GM15510 (cell line): ENCODE data around the gene PPM1L.

Source experiments
- POLR2A ChIP-seq: IDR thresholded peaks from 3 replicates; pipeline ENCODE4 v1.6.1; 2011; ENCODE audit warnings: borderline replicate concordance; ENCODE audit not compliant: insufficient read length; ENCODE audit errors: extremely low read depth

PPM1L gene

DNA sequence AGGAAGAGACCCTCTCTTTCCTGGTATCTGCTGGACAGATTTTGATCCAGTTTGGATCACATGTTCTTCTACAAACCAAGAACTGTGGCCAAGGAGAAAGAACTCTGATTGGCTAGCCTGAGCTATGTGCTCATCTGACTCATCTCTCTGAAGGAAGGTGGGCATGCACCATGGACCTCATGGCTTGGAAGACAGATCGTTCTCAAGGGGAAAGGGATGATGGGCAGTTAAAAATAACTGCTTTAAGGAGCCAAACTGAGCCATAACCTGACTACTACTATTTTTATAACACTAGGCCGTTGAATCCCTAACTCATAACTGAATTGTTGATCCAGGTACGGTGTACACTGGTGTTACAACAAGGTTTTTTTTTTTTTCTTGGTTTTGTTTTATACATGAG, 236.7 kb downstream of the PPM1L start:
- no peak for TF ChIP-seq POLR2A

DNA sequence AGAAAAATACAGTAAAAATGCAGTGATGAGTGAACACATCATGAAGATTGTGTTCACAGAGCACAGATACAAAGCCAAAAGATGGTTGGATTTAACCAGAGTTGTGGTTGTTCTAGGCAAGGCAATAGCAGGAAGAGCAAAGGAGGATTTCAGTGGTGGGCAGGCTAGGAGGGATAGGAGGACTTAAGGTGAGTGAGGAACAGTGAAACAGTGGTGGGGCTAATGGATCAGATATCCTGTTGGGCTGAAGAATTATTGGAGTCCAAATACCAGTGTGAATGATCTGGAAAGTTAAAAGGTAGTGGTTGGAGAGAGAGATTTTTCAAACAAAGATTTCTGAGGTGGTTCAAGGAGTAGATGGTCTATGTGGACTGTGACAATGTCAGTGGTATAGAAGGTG, 240.8 kb downstream of the PPM1L start:
- TF ChIP-seq POLR2A, result no peak

DNA sequence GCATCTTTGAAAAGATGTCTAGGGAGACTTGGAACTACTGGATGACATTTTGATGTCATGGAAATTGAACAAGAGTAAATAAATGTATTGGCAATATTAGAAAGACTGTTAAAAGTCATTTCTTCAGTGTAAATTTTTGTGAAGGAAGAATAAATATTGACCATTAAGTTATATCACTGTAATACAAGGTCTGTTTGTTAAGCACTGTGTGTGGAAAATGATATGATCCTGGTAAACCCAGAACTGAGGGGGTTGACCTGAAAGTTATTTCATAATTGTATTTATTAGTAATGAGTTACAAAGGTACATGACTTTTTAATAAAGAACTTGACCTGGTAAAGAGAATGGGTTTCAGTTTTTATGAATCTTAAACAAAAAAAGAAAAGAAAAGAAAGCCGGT, 242.6 kb downstream of the PPM1L start:
- no peak for TF ChIP-seq POLR2A

DNA sequence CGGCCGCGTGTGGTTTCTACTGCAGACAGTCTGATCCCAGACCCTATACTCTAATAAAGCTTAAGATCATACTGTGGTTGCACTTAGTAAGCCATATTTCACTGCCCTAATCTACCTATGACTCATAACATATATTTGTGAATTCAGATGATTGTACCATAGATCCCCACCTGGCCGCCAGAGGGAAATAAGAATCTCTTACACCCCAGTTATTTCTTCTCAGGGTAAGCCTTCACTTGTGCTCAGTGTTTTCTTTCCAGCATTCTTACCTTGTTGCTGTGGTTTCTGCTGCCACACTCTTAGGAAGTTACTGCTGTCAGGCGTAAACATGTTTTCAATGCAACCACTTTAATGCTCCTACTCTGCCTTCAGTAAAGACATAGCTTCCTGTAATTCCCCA, 243.2 kb downstream of the PPM1L start:
- no peak for TF ChIP-seq POLR2A

DNA sequence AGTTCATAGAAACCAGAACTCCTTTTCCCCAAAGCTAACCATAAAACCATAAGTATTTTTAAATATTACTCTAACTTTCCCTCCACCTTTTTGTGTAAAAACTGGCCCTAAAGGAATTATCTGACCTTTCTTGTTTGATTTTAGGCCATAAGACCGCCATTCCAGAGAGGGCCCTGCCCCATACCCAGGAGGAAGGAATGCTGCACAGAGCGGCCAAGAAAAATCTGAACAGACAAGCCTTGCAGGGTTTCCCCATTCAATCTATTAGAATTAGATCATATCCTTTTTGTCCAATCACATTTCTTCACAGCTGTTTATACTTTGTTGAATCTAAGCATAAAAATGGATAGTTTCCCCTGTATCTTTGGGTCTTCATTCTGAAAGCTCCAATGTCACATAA, 252.1 kb downstream of the PPM1L start:
- TF ChIP-seq POLR2A, result no peak

DNA sequence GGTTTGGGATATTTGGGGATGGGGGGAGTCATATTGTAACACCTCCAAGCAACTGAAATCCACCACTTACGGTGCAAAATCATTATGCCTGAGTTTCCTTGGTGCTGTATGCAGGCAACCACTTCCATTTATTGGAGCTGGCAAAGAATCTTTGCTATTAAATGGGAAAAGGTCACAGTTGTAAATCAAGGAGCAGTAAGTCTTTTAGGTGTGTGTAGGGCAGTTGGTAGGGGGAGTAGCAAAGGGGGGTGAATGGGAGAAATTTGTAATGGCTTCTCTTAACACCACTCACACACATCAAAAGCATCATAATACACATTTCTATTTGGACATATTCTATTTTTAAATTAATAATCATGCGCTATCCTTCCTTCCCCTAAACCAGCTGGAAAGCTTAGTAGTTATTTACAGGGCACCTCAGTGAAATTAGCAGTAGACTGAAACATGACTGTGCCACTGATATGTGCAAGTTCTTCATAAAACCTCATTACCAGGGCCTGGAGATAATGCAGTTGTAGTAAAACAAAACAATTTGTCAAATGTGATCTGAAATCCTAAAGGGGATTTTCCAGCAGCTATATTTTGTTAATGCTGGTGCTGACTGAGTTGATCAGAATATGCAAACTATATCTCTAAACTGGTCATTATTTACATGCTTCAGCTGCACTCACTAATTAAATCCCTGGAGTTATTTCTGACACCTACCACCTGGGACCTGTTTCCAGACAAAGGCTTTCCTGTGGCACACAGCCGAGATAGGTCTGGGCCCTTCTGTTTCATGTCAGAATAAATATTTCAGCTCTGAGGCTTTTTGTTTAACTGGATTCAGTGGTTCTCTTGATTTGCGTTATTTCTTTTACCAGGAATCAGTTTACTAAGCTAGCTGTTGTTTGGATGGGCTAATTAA, 259.1 kb downstream of the PPM1L start:
- TF ChIP-seq POLR2A, result no peak

DNA sequence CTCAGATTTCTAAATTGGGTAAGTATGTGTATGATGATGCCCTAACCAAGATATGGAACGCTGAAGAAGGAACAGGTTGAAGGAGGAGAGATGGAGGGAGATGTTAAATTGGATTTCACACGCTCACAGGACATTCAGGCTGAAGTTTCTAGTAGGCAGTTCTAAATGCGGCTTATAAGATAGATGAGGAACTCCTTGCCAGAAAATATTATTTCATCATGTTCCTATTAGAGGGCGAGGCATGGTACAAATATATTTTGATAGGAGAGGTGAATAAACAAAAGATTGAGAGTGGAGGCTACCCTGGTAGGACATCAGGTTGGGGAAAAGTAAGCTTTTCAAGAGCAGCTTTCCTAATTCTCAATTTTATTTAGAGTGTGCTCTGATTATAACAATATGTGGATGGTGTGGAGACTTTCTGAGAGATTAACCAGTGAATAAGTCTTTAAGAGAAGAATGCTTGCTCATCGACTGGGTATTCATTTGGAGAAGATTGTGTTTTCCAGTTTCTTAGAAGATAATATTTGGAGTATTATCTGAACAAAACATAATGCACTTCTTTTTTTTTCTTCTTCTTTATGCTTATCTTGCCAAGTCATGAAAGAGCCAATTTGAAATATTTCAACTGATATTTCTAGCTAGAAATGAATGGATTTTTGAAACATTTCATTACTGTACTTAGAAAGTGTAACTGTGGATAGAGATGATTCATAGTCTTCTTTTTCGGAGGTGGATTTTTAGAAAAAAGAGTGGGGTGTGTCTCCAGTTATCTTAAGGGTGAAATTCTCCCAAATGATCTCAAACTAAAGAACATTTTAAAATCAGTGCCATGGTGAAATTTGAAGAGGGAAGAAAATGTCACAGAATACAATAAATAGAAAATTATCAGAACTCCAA, 260.6 kb downstream of the PPM1L start:
- TF ChIP-seq POLR2A, result no peak

DNA sequence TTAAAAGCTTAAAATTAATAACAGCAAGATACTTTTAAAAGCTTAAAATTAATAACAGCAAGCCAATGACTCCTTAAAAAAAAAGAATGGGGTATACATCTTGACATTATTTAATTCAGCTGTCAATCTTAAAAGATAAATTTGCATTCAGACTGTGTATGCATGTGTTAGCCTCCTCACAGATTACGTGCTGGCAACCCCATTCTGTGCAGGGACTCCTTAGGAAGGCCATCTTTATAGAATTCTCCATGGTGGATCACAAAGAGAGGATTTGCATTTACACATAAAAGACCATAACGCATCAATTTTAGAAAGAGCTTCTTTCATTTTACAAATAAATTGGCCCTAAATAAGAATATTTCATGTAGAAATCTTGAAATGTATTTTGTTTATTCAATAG, 261.9 kb downstream of the PPM1L start:
- no peak for TF ChIP-seq POLR2A

DNA sequence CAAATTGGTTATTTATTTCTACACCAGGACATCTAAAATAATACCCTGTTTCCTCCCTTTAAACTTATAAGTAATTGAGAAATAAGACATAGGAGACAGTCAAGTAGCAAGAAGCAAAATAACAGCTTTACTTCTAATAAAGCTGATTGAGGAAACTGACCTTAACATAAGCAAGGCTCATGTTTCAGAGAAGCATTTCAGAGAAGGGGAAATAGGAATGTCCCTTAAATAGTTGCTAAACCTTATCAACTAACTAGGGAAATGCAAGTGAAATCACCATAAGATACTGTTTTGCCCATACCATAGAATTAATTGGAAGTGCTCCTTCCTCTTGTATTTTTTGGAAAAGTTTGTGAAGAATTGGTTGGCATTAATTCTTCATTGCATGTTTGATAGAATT, 264.2 kb downstream of the PPM1L start:
- no peak for TF ChIP-seq POLR2A

DNA sequence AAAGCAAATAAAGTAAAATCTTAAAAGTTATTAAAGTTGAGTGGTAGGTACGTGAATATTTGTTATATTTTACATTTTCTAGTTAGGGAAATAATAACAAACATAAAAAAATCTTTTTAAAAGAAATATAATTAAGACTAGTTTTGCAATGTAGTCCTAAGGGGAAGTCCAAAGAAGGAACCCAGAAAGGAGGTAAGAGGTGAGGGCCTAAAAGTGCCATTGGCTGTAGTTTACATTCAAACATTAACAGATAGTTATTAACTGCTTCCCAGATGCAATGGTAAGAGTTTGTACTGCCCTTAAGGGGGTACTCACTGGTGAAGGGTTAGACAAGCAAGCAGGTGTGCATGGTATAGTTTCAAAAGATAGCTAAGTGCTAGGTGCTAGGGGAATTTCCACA, 269.9 kb downstream of the PPM1L start:
- no peak for TF ChIP-seq POLR2A

DNA sequence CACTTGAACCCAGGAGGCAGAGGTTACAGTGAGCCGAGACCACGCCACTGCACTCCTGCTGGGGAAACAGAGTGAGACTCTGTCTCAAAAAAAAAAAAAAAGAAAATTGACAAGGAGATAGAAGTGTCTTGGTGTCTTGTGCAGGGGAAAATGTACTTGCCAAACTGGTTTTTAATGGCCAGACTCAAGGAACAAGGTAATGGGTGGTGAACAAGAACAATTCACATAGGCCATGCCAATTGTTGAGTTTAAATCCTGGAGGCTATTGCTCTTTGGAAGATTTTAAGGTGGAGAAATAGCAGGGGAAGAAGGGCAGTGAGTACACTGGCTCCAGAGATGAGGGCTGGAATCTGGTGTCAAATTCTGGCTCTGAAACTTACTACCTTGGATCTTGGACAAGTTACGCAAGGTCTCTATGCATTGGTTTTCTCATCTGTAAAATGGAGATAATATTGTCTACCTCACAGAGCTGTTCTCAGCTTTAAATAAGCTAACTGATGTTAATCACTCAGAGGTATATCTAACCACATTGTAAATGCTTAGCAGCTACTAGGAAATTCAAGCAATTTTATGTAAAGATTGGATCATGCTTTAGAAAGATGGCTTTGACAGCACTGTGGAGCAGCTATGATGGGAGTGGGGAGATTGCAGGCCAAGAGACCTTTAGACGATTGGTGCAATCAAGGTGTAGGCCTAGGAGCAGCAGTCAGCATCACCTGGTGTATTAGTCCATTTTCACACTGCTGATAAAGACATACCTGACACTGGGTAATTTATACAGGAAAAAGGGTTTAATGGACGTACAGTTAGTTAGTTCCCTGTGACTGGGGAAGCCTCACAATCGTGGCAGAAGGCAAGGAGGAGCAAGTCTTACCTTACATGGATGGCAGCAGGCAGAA, 270.8 kb downstream of the PPM1L start:
- TF ChIP-seq POLR2A, result no peak

DNA sequence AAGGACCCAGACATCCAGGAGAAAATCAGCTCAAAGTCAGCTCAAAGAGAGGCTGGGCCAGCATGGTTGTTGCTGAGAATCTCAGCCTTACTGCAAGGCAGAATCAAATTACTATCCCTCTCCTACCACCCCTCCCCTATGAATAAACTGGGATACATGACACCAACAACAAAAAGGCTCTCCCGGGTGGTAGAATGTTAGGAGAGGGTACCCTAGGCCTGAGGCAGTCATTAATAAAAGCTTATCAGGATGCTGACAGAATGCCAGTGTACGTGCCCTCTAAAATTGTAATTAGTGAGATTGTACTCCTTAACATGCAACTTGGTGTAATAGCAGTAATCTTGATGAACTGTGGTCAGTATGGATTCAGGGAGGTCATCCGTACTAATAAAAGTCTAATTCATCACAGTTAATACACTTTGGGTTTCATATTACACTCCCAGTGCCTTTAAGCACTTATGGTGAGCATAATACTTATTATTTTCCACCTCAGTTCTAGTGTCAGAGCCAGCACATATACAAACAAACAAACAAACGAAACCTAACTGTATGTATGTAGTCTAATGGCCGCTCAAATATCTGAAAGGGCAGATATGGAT, 272.6 kb downstream of the PPM1L start:
- TF ChIP-seq POLR2A, result no peak

DNA sequence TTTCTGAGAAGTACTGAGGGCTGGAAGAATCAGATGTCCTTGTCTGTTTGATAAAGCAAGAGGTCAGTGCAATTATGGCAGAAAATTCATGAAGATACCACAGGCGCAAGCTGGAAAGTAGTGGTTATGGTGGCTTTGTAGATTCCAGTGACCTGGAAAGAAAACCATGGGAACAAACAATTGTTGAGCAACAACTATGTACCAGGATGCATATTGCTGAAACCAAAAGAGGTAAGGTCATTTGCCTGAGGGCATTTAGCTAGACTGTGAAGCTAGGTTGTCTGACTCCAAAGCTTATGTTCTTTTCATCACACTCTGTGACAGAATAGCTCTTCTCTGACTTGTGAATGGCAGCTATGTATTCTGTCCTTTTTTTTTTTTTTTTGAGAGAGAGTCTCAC, 275.1 kb downstream of the PPM1L start:
- TF ChIP-seq POLR2A, result no peak

DNA sequence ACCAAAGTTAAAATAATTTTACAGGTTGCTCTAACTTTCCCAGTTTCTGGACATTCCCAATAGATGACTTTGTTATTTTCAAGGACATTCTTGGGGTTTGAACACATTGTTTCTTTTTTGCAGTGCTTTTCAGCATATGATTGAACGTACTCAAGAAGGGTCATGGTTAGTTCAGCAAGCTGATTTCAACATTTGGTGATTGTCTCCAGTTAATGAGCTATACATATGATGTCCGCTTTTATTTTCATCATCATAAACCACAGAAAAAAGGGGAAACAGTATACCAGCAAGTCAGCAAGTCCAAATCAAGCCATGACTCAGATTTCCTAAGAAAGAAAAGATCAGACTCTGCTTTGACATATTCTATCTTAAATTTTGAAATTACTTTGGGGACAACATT, 279.7 kb downstream of the PPM1L start:
- TF ChIP-seq POLR2A, result no peak
